ENCODE measurements around the gene ACADS. TPM values are rescaled to one million over a fixed set of nuclear protein-coding genes. Genes with fewer than 3 reads are reported as not detected.

The ACADS gene
- total and polyA plus RNA-seq, 9 of the 15 experiments (the other 6 are each of a cell fraction or from before 2014, with no cell fraction given) = 0.06 to 20.3 (median 8.8) TPM

DNA sequence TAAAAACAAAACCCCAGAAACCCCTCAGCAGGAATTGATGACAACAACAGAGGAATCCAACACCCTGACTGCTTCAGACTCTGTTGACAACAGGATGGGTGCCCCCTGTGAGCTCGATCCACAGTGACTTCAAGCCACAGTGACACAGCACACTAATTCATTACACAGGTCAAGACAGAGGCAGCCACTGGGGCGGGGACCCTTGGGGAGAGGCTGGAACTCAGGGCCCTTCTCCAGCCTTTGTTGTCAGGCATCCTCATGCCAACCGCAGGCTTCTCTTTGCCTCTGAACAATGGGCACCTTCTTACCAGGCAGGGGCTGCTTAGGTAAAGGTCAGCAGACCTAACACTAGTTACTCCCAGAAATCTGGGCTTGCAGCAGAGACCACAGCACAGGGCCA, 37.6 kb downstream of the ACADS start:
- Histone ChIP-seq H4K20me1 (replicated peaks; ENCODE audit: control insufficient read depth, insufficient read depth, low read length) (no peaks in the 10 kb centered on the region), H3K9me3 (replicated peaks; ENCODE audit: control insufficient read depth, insufficient read depth, low read depth, low read length) (no peaks in the 10 kb centered on the region), H3K9me1 (ENCODE audit: control insufficient read depth, insufficient read depth, low read length) (no peaks in the 10 kb centered on the region), H3K4me3 (no peak overlapping the region), H3K4me2 (ENCODE audit: insufficient read depth, low read length) (no peak overlapping the region), H3K4me1 (replicated peaks in 1 of 2; ENCODE audit: control insufficient read depth in 2 of 2, insufficient read depth in 2 of 2, low read length in 2 of 2) (peaks cover 0 to 4% of the 10 kb centered on the region in 2 experiments; a peak in 1 of 5 replicates), H3K36me3 (ENCODE audit: control insufficient read depth, insufficient read depth, low read length) (peaks cover 50% of the 10 kb centered on the region), H3K9ac (ENCODE audit: insufficient read depth in 1 of 2, low read depth in 2 of 2, low read length in 2 of 2) (no peak overlapping the region), H2AFZ (ENCODE audit: low read depth, low read length) (no peak overlapping the region), H3K79me2 (ENCODE audit: control insufficient read depth, insufficient read depth, low read length) (no peaks in the 10 kb centered on the region), H3K27me3 (ENCODE audit: control insufficient read depth in 2 of 2, insufficient read depth in 2 of 2, low read length in 2 of 2) (no peaks in the 10 kb centered on the region), H3K27ac (ENCODE audit: extremely low read depth, low read depth, low read length) (no peak overlapping the region)
- no TSS peak for BruUV-seq (replicated peaks)
- no peak for TF ChIP-seq RBM17 (IDR thresholded peaks at IDR 0.05; ENCODE audit: borderline replicate concordance, low read depth, low read length)
- ChIA-PET CTCF (ENCODE audit: low intra/inter-chr PET ratio) (no interaction called here), POLR2A (no interaction called here)
- DNase-seq (ENCODE audit: extremely low read depth in 1 of 4, low spot score in 3 of 4) (no peak), FAIRE-seq (no peak), ATAC-seq (no peak)
- intact Hi-C loops (cut with micrococcal nuclease) (no loop called here), in situ Hi-C loops (cut with MboI) (no loop called here)
- WGBS (ENCODE audit: insufficient coverage, low coverage, missing lambda C conversion rate) = 68% methylated on average over 3 of the region's 3 CpGs

DNA sequence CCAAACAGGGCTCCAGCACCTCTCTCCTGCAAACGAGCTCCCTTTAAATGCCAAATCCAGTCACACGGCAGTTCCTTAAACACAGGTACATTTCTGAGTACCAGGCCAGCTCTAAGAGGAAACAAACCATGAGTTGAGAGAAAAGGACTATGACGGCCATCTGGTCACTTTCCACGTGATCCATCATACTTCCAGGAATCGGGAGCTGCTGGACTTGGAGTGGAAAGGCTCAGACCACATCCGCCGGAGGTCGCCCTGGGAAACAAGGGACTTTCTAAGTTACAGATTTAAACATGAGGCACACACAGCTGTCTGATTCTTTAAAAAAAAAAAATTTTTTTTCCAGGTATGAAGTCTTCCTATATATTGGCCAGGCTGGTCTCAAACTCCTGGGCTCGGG, 39.2 kb downstream of the ACADS start:
- Histone ChIP-seq H2AFZ (ENCODE audit: low read depth, low read length) (no peak overlapping the region), H3K9ac (ENCODE audit: insufficient read depth in 1 of 2, low read depth in 2 of 2, low read length in 2 of 2) (no peak overlapping the region), H3K9me1 (ENCODE audit: control insufficient read depth, insufficient read depth, low read length) (no peaks in the 10 kb centered on the region), H4K20me1 (replicated peaks; ENCODE audit: control insufficient read depth, insufficient read depth, low read length) (no peaks in the 10 kb centered on the region), H3K36me3 (ENCODE audit: control insufficient read depth, insufficient read depth, low read length) (peaks cover 54% of the 10 kb centered on the region), H3K27ac (ENCODE audit: extremely low read depth, low read depth, low read length) (no peak overlapping the region), H3K79me2 (ENCODE audit: control insufficient read depth, insufficient read depth, low read length) (no peaks in the 10 kb centered on the region), H3K9me3 (replicated peaks; ENCODE audit: control insufficient read depth, insufficient read depth, low read depth, low read length) (no peaks in the 10 kb centered on the region), H3K4me3 (no peak overlapping the region), H3K4me2 (ENCODE audit: insufficient read depth, low read length) (no peak overlapping the region), H3K27me3 (ENCODE audit: control insufficient read depth in 2 of 2, insufficient read depth in 2 of 2, low read length in 2 of 2) (no peaks in the 10 kb centered on the region), H3K4me1 (replicated peaks in 1 of 2; ENCODE audit: control insufficient read depth in 2 of 2, insufficient read depth in 2 of 2, low read length in 2 of 2) (no peaks in the 10 kb centered on the region)
- ChIA-PET POLR2A (interaction anchor here (0.5 to 1.1 kb wide), 3 partner anchors 8 to 116 kb away, joined by 3 to 5 read pairs (median 3); no protein-coding TSS in a partner anchor), CTCF (ENCODE audit: low intra/inter-chr PET ratio) (no interaction called here)
- in situ Hi-C loops (cut with MboI) (no loop called here), intact Hi-C loops (cut with micrococcal nuclease) (no loop called here)
- BruUV-seq (replicated peaks) = no TSS peak
- TF ChIP-seq, protein P1, sequence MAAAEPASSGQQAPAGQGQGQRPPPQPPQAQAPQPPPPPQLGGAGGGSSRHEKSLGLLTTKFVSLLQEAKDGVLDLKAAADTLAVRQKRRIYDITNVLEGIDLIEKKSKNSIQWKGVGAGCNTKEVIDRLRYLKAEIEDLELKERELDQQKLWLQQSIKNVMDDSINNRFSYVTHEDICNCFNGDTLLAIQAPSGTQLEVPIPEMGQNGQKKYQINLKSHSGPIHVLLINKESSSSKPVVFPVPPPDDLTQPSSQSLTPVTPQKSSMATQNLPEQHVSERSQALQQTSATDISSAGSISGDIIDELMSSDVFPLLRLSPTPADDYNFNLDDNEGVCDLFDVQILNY (CRISPR knock-in tag; IDR thresholded peaks at IDR 0.05) = no peak
- TF ChIP-seq BRD4 (IDR thresholded peaks at IDR 0.05) = no peak
- no peak for TF ChIP-seq KHSRP (IDR thresholded peaks at IDR 0.05)
- ATAC-seq (no peak), DNase-seq (ENCODE audit: extremely low read depth in 1 of 4, low spot score in 3 of 4) (no peak), FAIRE-seq (no peak)
- WGBS (ENCODE audit: insufficient coverage, low coverage, missing lambda C conversion rate) = 93% methylated on average over 9 of the region's 9 CpGs

Measured in K562 (cell line).